K562 (cell line): ENCODE data around the gene OR7A5. TPM values are rescaled to one million over a fixed set of nuclear protein-coding genes. Genes with fewer than 3 reads are reported as not detected.
A peak's percentile ranks its signal among the peaks of the same experiment; 100 is the strongest.

Experiments used
- ATAC-seq: fragments of 200-7000 bp; cut with Tn5 transposase; 3 replicates; pipeline ENCODE4 v1.9.1; 2020; ENCODE audit warnings: moderate library complexity
- BruUV-seq: library from RNA; stranded (reverse); fragments of 400-500 nt; replicated peaks from 2 replicates; lab custom pipeline; 2021; lab: Mats Ljungman, UMichigan
- CTCF ChIA-PET: fragments of 300-600 bp; formaldehyde crosslinking; extraction: SDS; loops from one replicate; lab custom pipeline; 2021; ENCODE audit warnings: low intra/inter-chr PET ratio; lab: Yijun Ruan, JAX
- POLR2A ChIA-PET: fragments of 300-600, 350-650 bp; sonication (Branson Sonifier 250); formaldehyde crosslinking; extraction: SDS; loops from one replicate; lab custom pipeline; 2021; ENCODE audit warnings: antibody characterized with exemption, inconsistent platforms; lab: Yijun Ruan, JAX
- DNase-seq, 4 experiments: peaks; one replicate each; pipeline versions ENCODE4 v3.0.0 to v3.0.0-alpha.2; 2011 to 2018; ENCODE audit warnings: low spot score in 3 of 4, mixed read lengths in 3 of 4; ENCODE audit errors: extremely low read depth in 1 of 4
- FAIRE-seq: peaks from 2 replicates; lab custom pipeline; 2011; peaks lifted over from hg19 to GRCh38; lab: Jason Lieb, UNC
- H2AFZ ChIP-seq: 2 replicates; pipeline ENCODE4 v1.6.0; 2011; ENCODE audit warnings: low read depth, low read length, control low read depth, inconsistent platforms
- H3K27ac ChIP-seq: fragments of 200-600 bp; 3 replicates; pipeline ENCODE4 v1.8.0; 2011; ENCODE audit warnings: low read depth, mild to moderate bottlenecking, control low read depth, inconsistent platforms, low read length, moderate library complexity, mixed read lengths; ENCODE audit errors: extremely low read depth
- H3K27me3 ChIP-seq, 2 experiments: fragments of 300-600 bp in 1 of 2; 2 replicates in 1 of 2; 3 replicates in 1 of 2; pipeline versions ENCODE4 v1.6.0 to v1.8.0; 2011; ENCODE audit warnings: inconsistent platforms in 2 of 2, low read length in 2 of 2, mild to moderate bottlenecking in 1 of 2, mixed read lengths in 1 of 2, moderate library complexity in 1 of 2; ENCODE audit not compliant: control insufficient read depth in 2 of 2, insufficient read depth in 2 of 2
- H3K36me3 ChIP-seq: fragments of 300-600 bp; 3 replicates; pipeline ENCODE4 v1.8.0; 2011; ENCODE audit warnings: mild to moderate bottlenecking, low read length, inconsistent platforms; ENCODE audit not compliant: control insufficient read depth, insufficient read depth
- H3K4me1 ChIP-seq, 2 experiments: fragments of 200-600 bp in 1 of 2; replicated peaks in 1 of 2; 2 replicates in 1 of 2; 3 replicates in 1 of 2; pipeline versions ENCODE4 v1.5.1 to v1.8.0; 2011; ENCODE audit warnings: inconsistent platforms in 2 of 2, low read length in 2 of 2, mild to moderate bottlenecking in 1 of 2, mixed read lengths in 1 of 2, moderate library complexity in 1 of 2; ENCODE audit not compliant: control insufficient read depth in 2 of 2, insufficient read depth in 2 of 2
- H3K4me2 ChIP-seq: 2 replicates; pipeline ENCODE4 v1.6.1; 2011; ENCODE audit warnings: low read length, control low read depth, inconsistent platforms, mixed read lengths; ENCODE audit not compliant: insufficient read depth
- H3K4me3 ChIP-seq: fragments of 200-600 bp; sonication (generic), shearing (Covaris generic); 2 replicates; pipeline ENCODE4 v1.5.1; 2016; ENCODE audit warnings: control low read depth, inconsistent platforms
- H3K79me2 ChIP-seq: fragments of 200-600 bp; 3 replicates; pipeline ENCODE4 v1.8.0; 2011; ENCODE audit warnings: low read length, inconsistent platforms; ENCODE audit not compliant: control insufficient read depth, insufficient read depth
- H3K9ac ChIP-seq, 2 experiments: 2 replicates each; pipeline versions ENCODE4 v1.6.0 to v1.6.1; 2011; ENCODE audit warnings: low read depth in 2 of 2, low read length in 2 of 2, control low read depth in 1 of 2, inconsistent platforms in 1 of 2, mild to moderate bottlenecking in 1 of 2, mixed read lengths in 1 of 2; ENCODE audit not compliant: insufficient read depth in 1 of 2
- H3K9me1 ChIP-seq: one replicate; pipeline ENCODE4 v1.6.0; 2011; ENCODE audit warnings: inconsistent platforms, mild to moderate bottlenecking, low read length, moderate library complexity; ENCODE audit not compliant: control insufficient read depth, insufficient read depth
- H3K9me3 ChIP-seq: replicated peaks from 2 replicates; pipeline ENCODE4 v1.5.1; 2011; ENCODE audit warnings: low read depth, low read length, inconsistent platforms; ENCODE audit not compliant: control insufficient read depth, insufficient read depth
- H4K20me1 ChIP-seq: replicated peaks from 2 replicates; pipeline ENCODE4 v1.6.1; 2011; ENCODE audit warnings: low read length, inconsistent platforms, mixed read lengths; ENCODE audit not compliant: control insufficient read depth, insufficient read depth
- FOXK2 ChIP-seq, 2 experiments: fragments of 450-650 bp; IDR thresholded peaks in 1 of 2; conservative IDR thresholded peaks in 1 of 2; 2 replicates each; pipeline ENCODE4 v1.6.1; 2016; ENCODE audit warnings: low read depth in 2 of 2, mild to moderate bottlenecking in 1 of 2
- KDM1A ChIP-seq, 2 experiments: fragments of 450-650 bp; IDR thresholded peaks; 2 replicates each; pipeline ENCODE4 v1.6.1; 2016; ENCODE audit warnings: mild to moderate bottlenecking in 2 of 2
- NFIC ChIP-seq: fragments of 450-650 bp; IDR thresholded peaks from 2 replicates; pipeline ENCODE4 v1.6.1; 2017; ENCODE audit warnings: mild to moderate bottlenecking, inconsistent platforms
- WGBS: fragments of 100-300 bp; shearing (Covaris generic); methylation state at CpG from one replicate; pipeline ENCODE4 v1.1.6; 2016; ENCODE audit warnings: low coverage, mixed read lengths; ENCODE audit not compliant: insufficient coverage; ENCODE audit errors: missing lambda C conversion rate; 5-methylcytosine and 5-hydroxymethylcytosine counted together
- in situ Hi-C: fragments of 300-500 bp; cut with MboI; formaldehyde crosslinking; loops from 4 replicates; pipeline ENCODE4 v1.15.0; 2018; ENCODE audit warnings: inconsistent platforms, mixed read lengths
- intact Hi-C: fragments of 100-400 bp; cut with micrococcal nuclease; formaldehyde crosslinking; loops from 2 replicates; pipeline ENCODE4 v1.14.2; 2022
- polyA plus RNA-seq, 8 experiments: library from polyadenylated mRNA; depleted of rRNA in 4 of 8; stranded (reverse) in 5 of 8; unstranded in 3 of 8; fragments of >200 nt; fragmentation: Nextera tagmentation in 2 of 8; fragmentation: Illumina TruSeq in 1 of 8; extraction: Ambion mirVana in 2 of 8; extraction: Trizol in 1 of 8; gene quantifications; 2 replicates each; pipeline versions ENCODE4 v1.2.1 to v1.2.3, GENCODE V29; 2011 to 2014; ENCODE audit warnings: inconsistent platforms in 1 of 8, missing spikeins in 1 of 8
- total RNA-seq, 7 experiments: library from RNA; depleted of rRNA in 6 of 7; stranded (reverse); fragments of >200 nt in 6 of 7; fragmentation: Illumina TruSeq in 2 of 7; extraction: Trizol in 2 of 7; gene quantifications; 2 replicates each; pipeline versions ENCODE4 v1.2.1 to v1.2.3, GENCODE V29; 2011 to 2021; ENCODE audit warnings: low replicate concordance in 1 of 7
- TF ChIP-seq, protein P1 (sequence below): fragments of 450-650 bp; IDR thresholded peaks from 2 replicates; pipeline ENCODE4 v1.6.1; 2017; ENCODE audit warnings: antibody characterized with exemption

OR7A5 gene
- total and polyA plus RNA-seq, 9 of the 15 experiments (the other 6 are each of a cell fraction or from before 2014, with no cell fraction given): not detected

- Histone ChIP-seq H2AFZ (no peak overlapping the region), H3K36me3 (no peaks in the 10 kb centered on the region), H4K20me1 (no peaks in the 10 kb centered on the region), H3K4me1 (no peaks in the 10 kb centered on the region), H3K9me3 (no peaks in the 10 kb centered on the region), H3K27me3 (peaks cover 12 to 25% of the 10 kb centered on the region in 2 experiments; a peak in 3 of 5 replicates)
- intact Hi-C loops (no loop called here), in situ Hi-C loops (no loop called here)
- FAIRE-seq (peak; percentile 37), ATAC-seq (no peak)
- POLR2A ChIA-PET: no interaction called here
- under 1% methylated on average over 9 of the region's 9 CpGs for WGBS
- TF ChIP-seq, protein P1, sequence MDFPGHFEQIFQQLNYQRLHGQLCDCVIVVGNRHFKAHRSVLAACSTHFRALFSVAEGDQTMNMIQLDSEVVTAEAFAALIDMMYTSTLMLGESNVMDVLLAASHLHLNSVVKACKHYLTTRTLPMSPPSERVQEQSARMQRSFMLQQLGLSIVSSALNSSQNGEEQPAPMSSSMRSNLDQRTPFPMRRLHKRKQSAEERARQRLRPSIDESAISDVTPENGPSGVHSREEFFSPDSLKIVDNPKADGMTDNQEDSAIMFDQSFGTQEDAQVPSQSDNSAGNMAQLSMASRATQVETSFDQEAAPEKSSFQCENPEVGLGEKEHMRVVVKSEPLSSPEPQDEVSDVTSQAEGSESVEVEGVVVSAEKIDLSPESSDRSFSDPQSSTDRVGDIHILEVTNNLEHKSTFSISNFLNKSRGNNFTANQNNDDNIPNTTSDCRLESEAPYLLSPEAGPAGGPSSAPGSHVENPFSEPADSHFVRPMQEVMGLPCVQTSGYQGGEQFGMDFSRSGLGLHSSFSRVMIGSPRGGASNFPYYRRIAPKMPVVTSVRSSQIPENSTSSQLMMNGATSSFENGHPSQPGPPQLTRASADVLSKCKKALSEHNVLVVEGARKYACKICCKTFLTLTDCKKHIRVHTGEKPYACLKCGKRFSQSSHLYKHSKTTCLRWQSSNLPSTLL: no peak
- peak; percentile 49; the same call in 1 of the 2 replicates for TF ChIP-seq NFIC
- peak; percentile 66 to 70; a peak in 2 of 4 replicates for TF ChIP-seq KDM1A (IDR thresholded peaks at IDR 0.05)
- no peak for TF ChIP-seq FOXK2 (conservative IDR thresholded peaks at IDR 0.05 in 1 of 2, IDR thresholded peaks at IDR 0.05 in 1 of 2; ENCODE audit: low read depth in 2 of 2)
- TF ChIP-seq, all 486 proteins: peak for 2
- H3K4me3 ChIP-seq: no peak overlapping the region
- no peak overlapping the region for H3K27ac ChIP-seq
- no TSS peak for BruUV-seq
- no peaks in the 10 kb centered on the region for H3K79me2 ChIP-seq
- no peaks in the 10 kb centered on the region for H3K9me1 ChIP-seq
- no peak overlapping the region for H3K4me2 ChIP-seq
- CTCF ChIA-PET: no interaction called here
- no peak for DNase-seq
- H3K9ac ChIP-seq: no peak overlapping the region
Observed at GRCh38 chr19:14809272-14810057, 25.5 kb downstream of the OR7A5 start.
